Fibroblast of the aortic adventitia (primary cell): Measurements from ENCODE around the gene DCAF15. TPM values are rescaled to one million over a fixed set of nuclear protein-coding genes. Genes with fewer than 3 reads are reported as not detected.

Source experiments
- DNase-seq: peaks from one replicate; pipeline ENCODE4 v3.0.0-alpha.2; 2010; ENCODE audit warnings: low read depth
- H3K4me3 ChIP-seq: 2 replicates; pipeline ENCODE4 v1.5.1; 2011; ENCODE audit warnings: low read depth, mild to moderate bottlenecking, control low read depth, low read length, moderate library complexity
- total RNA-seq: library from RNA; depleted of rRNA; stranded (reverse); fragments of >200 nt; gene quantifications from 2 replicates; pipeline ENCODE4 v1.2.3, GENCODE V29; 2012; ENCODE audit warnings: low replicate concordance
- TF ChIP-seq, protein P1 (sequence below): IDR thresholded peaks from 2 replicates; pipeline ENCODE4 v1.5.1; 2011; ENCODE audit warnings: mild to moderate bottlenecking, low read length, control low read depth, inconsistent platforms; ENCODE audit not compliant: insufficient read depth

Gene DCAF15, protein sequence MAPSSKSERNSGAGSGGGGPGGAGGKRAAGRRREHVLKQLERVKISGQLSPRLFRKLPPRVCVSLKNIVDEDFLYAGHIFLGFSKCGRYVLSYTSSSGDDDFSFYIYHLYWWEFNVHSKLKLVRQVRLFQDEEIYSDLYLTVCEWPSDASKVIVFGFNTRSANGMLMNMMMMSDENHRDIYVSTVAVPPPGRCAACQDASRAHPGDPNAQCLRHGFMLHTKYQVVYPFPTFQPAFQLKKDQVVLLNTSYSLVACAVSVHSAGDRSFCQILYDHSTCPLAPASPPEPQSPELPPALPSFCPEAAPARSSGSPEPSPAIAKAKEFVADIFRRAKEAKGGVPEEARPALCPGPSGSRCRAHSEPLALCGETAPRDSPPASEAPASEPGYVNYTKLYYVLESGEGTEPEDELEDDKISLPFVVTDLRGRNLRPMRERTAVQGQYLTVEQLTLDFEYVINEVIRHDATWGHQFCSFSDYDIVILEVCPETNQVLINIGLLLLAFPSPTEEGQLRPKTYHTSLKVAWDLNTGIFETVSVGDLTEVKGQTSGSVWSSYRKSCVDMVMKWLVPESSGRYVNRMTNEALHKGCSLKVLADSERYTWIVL
- total RNA-seq = 8.3 and 12.7 TPM in 2 replicates

DNA sequence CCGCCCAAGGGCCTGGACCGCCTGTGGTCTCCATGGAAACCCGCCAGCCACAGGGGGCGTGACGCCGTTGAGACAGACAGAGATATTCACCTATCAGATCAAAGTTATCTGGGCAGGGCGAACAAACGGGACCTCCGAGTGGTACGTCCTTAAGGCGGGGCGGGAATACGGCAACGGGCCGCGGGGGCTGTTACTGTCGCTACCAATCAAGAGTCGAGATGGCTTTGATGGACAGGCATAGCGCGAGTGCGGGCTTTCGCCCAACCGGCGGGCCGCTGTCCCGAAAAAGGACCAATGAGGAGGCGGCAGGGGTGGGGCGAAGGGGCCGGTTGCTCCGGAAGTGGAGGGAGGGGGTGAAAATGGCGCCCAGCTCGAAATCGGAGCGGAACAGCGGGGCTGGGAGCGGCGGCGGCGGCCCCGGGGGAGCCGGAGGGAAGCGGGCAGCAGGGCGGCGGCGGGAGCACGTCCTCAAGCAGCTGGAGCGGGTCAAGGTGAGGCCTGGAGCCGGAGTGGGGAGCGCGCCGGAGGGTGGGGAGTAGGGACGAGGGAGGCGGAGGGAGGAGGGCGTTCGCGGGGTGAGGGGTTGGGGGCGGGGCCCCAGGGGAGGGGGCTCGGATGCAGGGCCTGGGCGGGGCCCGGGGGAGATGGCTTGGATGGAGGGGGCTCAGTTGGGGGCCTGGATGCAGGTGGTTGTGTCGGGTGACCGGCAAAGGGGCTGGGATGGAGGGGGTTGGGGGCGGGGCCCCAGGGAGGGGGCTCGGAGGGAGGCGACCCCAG, at the start of gene DCAF15:
TSS of gene DCAF15 (plus strand) at position 356 of the 777 bp plus-strand sequence. CDS start at position 360, 4 bp downstream.
- DNase-seq = peak; percentile 99
- TF ChIP-seq, protein P1, sequence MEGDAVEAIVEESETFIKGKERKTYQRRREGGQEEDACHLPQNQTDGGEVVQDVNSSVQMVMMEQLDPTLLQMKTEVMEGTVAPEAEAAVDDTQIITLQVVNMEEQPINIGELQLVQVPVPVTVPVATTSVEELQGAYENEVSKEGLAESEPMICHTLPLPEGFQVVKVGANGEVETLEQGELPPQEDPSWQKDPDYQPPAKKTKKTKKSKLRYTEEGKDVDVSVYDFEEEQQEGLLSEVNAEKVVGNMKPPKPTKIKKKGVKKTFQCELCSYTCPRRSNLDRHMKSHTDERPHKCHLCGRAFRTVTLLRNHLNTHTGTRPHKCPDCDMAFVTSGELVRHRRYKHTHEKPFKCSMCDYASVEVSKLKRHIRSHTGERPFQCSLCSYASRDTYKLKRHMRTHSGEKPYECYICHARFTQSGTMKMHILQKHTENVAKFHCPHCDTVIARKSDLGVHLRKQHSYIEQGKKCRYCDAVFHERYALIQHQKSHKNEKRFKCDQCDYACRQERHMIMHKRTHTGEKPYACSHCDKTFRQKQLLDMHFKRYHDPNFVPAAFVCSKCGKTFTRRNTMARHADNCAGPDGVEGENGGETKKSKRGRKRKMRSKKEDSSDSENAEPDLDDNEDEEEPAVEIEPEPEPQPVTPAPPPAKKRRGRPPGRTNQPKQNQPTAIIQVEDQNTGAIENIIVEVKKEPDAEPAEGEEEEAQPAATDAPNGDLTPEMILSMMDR = no peak
- H3K4me3 ChIP-seq = peak within 1 kb of the TSS; percentile 86

DNA sequence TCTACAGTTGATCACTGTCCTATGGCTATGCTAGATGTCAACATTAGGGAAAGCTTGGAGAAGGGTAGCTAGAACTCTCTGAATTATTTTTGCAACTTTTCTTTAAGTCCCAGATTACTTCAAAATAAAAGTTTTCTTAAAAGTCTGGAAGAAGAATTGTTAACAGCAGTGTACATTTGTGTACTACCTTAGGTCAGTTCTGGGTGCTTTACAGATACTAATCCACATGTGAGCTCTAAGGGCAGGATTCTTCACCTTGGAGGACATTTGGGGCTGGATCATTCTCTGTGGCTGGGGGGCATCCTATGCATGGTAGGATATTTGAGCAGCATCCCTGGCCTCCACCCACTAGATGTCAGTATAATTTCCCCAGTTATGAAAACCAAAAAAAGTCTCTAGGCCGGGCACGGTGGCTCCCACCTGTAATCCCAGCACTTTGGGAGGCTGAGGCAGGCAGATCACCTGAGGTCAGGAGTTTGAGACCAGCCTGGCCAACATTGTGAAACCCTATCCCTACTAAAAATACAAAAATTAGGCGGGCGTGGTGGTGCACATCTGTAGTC, 49.2 kb upstream of the DCAF15 start:
- no peak for DNase-seq
- no peak overlapping the region for H3K4me3 ChIP-seq
- TF ChIP-seq, protein P1 = peak; percentile 17

DNA sequence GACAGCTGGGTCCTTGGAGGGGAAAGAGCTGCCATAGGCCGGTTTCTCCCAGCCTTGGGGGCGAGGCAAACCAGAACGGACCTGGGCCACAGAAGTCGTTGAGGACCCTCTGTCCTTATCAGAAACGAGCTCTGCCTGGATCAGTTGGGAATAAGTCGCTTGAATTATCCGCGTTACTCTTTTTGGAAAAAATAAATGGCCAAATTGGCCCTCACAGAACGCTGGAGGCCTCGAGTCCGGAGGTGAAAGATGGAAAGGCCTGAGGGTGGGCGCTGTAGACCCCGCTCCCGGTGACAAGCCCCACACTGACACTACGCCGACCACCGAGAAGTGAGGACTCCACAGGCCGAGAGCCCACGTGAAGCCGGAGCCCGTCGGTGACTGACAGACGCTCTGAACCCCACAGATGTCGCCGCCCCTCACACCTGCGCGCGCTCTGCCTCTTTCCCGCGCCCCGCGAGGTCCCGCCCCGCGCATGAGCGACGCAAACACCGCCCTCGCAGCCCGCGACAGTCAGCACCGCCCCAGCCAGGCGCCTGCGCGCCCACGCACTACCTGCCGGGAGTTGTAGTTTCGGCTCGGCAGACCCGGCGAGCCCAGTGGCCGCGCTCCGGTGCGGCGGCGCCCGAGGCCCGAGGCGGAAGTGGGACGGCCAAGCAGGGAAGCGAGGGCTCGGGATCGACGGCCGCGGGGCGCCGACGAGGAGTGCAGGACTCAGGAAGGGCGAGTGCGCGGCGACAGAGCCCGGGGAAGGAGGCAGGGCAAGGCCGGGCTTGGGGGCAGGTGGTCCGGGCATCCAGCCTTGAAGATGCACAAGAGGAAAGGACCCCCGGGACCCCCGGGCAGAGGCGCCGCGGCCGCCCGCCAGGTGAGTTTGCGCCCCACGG, 46.4 kb upstream of the DCAF15 start, which contains the start of the genes BRME1 and CC2D1A:
TSS of gene BRME1 (minus strand) at position 484 of the 887 bp plus-strand sequence. CDS start 1,225 bp downstream, outside the sequence.
TSS of gene CC2D1A (plus strand) at position 568 of the 887 bp plus-strand sequence. CDS start at position 809, 241 bp downstream.
- DNase-seq = peak; percentile 75
- TF ChIP-seq, protein P1 = no peak

DNA sequence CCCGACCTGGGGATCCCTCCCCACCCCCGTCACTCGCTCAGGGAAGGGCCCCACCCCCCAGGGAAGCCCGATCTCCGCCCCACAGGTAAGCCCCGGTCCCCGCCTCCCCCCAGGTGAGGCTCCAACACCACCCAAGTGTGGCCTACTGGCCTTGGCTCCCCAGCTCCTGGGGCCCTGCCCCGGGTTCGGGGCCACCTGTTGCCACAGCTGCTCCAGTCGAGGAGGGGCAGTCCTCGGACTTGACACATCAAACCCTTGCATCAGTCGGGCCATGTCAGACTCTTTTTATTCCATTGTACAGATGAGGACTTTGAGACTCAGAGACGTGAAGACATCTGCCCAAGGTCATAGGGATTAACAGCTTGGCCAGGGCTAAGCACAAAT, 45.8 kb upstream of the DCAF15 start:
- TF ChIP-seq, protein P1 = no peak
- no peak for DNase-seq
- H3K4me3 ChIP-seq = peak overlapping the region; percentile 95

More for the DNA sequence above, 46.4 kb upstream of the DCAF15 start, which contains the start of the genes BRME1 and CC2D1A:
- peak within 1 kb of the TSS; percentile 95 for H3K4me3 ChIP-seq

DNA sequence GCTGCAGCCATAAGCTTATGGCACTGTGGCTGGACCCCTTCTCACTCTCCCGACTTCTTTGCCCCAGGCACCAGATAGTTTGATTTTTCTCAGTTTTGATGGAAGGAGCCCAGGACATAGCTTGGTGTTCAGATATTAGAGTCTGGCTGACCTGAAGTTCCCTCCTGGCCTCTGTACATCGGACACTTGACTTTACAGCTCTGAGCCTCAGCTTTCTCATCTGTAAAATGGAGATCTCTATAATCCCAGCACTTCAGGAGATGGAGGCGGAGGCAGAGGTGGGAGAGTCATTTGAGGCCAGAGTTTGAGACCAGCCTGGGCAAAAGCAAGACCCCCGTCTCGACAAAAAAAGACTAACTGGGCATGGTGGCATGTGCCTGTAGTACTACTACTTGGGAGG, 45.4 kb upstream of the DCAF15 start:
- DNase-seq = no peak
- H3K4me3 ChIP-seq = peak overlapping the region; percentile 95
- TF ChIP-seq, protein P1 = no peak
